SKM-1 treated with dmso at 0.1 percent for 144 hours (cell line): ENCODE results near the gene GNAT3.

ENCODE experiments used
- DNase-seq: peaks from one replicate; lab custom pipeline; 2025; ENCODE audit not compliant: unreplicated experiment; lab: John Stamatoyannopoulos, UW

Gene GNAT3

GRCh38 chr7:80511964-80512363 is at the start of gene GNAT3:
Gene GNAT3 (minus strand): TSS chr7:80512064. CDS start chr7:80511926, 138 bp downstream.
- no peak for DNase-seq

GRCh38 chr7:80558116-80558515 is 46.3 kb upstream of the GNAT3 start:
- no peak for DNase-seq

- no peak for DNase-seq
These were observed 40.3 kb upstream of the GNAT3 start for GRCh38 chr7:80552031-80552694.

DNA sequence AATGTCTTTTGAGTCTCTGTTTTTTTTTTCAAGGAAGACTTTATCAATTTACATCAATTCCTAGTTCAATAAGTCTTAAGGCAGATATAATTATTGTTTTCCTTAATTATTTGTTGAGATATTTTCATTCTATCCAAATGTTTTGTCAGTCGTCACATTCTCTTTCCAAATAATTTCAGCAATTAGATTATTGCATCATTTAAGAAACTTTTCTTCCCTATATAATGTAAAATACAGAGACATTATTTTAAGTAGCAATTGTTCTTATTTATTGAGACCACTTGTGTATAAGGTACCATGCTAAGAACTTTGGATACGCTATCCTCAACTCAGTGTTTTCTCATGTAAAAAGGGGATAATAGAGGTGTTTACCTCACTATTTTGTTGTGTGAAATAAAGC is 38.1 kb upstream of the GNAT3 start:
- DNase-seq: no peak

DNA sequence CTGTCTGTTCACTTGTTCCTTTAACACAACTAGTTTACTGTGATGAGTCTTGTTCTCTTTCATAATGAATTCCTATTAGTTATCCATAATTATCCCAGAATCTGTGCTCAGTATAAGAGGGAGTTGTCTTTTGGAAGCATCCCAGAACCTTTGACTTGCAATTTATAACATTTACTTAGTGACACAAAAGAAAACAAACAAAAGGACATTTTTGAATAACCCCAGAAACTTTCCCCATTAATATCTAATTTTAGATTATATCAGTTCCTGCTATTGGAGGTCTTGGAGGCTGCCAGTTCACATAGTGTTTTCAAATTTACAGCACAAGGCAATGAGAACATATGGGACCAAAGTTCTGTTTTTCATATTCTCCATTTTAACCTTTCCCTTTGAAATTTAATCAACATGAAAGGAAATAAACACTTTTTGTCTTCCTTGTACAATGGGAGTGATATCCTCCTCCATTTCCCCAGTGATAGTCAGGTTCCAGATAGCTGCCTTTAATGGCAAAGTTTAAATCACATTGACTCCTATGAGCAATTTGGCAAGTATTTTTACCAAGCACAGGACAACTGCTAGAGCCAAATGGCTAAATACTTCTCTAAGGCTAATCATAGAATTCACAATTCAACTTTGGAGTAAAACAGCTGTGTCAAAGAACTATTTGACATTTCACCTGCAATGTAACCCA is 37.1 kb upstream of the GNAT3 start:
- no peak for DNase-seq

GRCh38 chr7:80542398-80542797 is 30.5 kb upstream of the GNAT3 start:
- no peak for DNase-seq

- DNase-seq: no peak
These were observed 29.0 kb upstream of the GNAT3 start for GRCh38 chr7:80540836-80541235.

- no peak for DNase-seq
These were observed 25.2 kb upstream of the GNAT3 start for GRCh38 chr7:80537091-80537490.

DNA sequence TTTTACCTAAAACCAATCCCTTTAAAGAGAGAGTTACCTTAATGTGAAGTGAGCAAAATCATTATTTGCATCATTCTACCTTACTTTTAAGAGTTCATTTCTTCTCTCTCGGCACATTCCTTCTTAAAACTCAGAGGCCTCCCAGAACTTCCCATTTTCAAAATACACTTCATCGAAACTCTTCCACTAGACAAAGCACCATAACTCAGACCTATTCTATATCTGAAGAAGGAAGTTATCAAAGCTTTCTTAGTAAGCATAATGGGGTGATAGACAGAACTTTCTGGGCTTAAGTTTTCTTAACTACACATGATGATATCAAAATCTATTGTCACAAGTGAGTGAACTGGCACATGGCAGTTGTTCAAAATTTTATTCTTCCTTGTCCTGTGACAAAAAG is 24.6 kb upstream of the GNAT3 start:
- DNase-seq: no peak

- DNase-seq: no peak
These were observed 21.4 kb upstream of the GNAT3 start for GRCh38 chr7:80533287-80533686.

- DNase-seq: no peak
These were observed 20.3 kb upstream of the GNAT3 start for GRCh38 chr7:80532153-80532552.

GRCh38 chr7:80530136-80530535 is 18.3 kb upstream of the GNAT3 start:
- DNase-seq: no peak

- no peak for DNase-seq
These were observed 17.5 kb upstream of the GNAT3 start for GRCh38 chr7:80529362-80529761.

- DNase-seq: no peak
These were observed 16.8 kb upstream of the GNAT3 start for GRCh38 chr7:80528689-80529088.

DNA sequence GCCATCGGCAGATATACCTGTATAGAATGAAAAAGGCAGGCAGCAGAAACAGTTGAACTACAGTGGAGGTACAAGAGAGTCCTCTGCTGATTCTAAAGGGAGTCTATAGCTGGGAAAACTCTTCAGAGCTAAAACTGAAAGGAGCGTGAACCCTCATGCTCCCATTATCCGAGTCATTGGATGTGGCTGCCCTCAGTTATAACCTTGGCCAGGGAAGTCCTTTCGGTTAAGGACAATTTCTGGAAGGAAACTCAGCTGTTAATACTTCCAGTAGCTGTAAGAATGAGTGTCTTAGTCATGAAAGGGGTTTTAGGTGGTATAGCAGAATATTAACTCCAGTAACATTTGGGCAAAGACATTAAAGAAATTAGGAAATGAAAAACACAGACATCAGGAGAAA is 14.6 kb upstream of the GNAT3 start:
- DNase-seq: no peak

GRCh38 chr7:80524693-80525092 is 12.8 kb upstream of the GNAT3 start:
- no peak for DNase-seq

- no peak for DNase-seq
These were observed 9.9 kb upstream of the GNAT3 start for GRCh38 chr7:80521809-80522208.

- no peak for DNase-seq
These were observed 8.3 kb upstream of the GNAT3 start for GRCh38 chr7:80520199-80520598.

GRCh38 chr7:80517282-80517747 is 5.5 kb upstream of the GNAT3 start:
- no peak for DNase-seq

DNA sequence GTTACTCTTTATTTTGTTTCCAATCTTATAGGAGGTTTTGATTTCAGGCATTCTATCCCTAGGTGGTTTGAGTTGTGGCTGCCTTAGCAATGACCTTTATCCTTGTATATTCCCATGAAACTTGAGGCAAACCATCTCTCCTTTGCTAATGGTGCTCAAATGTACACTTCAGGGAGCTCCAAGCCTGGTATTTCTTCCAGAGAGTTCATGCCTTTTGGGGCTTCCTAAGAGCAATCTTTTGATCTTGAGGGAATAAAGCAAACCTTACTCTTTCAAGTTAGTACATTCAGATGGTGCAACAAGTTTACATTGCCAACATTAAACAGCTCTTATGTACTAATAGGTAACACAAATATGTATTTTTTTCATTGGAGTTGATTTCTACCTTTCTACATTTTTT is 3.4 kb upstream of the GNAT3 start:
- no peak for DNase-seq

DNA sequence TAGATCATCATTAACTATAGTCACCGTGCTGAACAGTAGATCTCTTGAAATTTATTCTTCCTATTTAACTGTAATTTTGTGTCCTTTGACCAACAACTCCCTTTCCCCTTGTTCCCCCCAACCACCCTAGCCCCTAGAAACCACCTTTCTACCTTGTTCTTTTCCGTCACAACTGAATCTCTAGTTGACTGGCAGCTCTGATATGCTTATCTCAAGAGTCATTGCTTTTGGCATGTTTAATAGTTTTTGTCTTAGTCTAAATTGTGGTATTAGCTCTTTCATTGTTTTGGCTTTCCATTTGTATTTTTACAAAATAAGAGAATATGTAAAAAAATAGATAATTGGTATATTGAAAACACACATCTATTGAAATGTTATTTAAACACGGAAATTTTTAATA is 1.8 kb downstream of the GNAT3 start:
- DNase-seq: no peak

GRCh38 chr7:80508440-80508839 is 3.4 kb downstream of the GNAT3 start:
- DNase-seq: no peak
